Measurements from ENCODE around the gene IGFBPL1. TPM values are rescaled to one million over a fixed set of nuclear protein-coding genes. Genes with fewer than 3 reads are reported as not detected.

The IGFBPL1 gene
- polyA plus RNA-seq, 1 donor from 2014 or later = not detected

DNA sequence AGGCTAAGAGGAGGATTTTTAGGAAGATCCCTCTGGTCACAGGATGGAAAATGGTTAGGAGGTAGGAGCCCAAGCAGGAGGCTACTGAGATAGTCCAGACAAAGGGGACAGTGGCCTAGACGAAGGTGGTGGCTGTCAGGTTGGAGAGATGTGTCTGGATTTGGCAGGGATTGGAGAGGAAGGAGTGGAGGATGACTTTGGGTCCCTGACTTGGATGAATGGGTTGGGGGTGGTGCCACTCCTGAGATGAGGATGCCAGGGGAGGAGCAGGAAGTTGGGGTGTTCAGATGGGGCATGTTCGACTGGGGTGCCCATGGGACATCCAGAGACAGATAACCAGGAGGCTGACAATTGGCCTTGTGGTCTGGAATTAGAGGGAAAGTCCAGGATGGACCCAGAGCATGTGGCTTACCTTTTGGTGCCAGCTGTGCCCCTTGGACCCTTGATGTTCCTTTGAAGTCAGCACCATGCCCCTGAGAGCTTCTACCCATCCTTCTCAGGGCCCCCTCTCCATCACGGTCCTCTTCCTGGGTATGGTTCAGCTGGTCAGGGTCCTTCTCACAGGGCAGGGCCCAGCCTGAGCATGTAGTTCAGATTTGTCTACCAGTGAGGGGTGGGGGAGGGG lies 15.1 kb upstream of the IGFBPL1 start:
- Mint-ChIP-seq H3K9me3 (peaks cover 0 to 2% (median 0%) of the 10 kb centered on the region in 3 donors), H3K27ac (no peak overlapping the region)

DNA sequence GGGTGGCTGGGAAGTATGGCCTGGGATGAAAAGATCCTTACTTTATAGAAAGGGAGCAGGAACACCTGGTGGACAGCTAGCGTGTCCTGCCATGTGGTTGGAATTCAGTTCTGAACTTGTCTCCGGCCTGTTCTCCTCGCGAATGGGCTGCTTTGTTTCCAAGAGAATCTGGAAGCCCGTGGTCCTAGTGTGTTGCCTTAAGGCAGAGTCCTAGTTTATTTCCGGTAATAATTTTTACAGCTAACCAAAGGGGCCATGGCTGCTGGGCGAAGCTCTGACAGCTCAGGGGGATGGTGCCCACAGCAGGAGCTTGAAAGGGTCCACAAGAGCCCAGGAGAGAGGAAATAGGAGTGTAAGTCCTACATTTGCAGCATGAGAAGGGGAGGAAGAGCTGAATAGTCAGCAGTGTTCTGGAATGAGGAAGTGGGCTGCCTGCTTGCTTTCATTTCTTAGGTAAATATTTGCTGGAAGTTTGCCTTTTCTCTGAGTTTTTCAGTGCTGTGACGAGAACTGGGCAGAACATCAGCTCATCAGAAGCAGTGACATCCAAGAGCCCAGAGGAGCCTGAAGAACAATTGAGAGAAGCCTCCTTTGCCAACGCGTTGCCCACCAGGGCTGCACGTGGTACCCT lies 13.1 kb upstream of the IGFBPL1 start:
- peaks cover 0 to 5% (median 3%) of the 10 kb centered on the region in 3 donors for H3K4me1 Mint-ChIP-seq
- H3K9me3 Mint-ChIP-seq = peaks cover 0 to 2% (median 0%) of the 10 kb centered on the region in 3 donors
- H3K4me3 Mint-ChIP-seq = no peak overlapping the region
- no peaks in the 10 kb centered on the region for H3K36me3 Mint-ChIP-seq
- H3K27me3 Mint-ChIP-seq = peaks cover 28% of the 10 kb centered on the region
- H3K27ac Mint-ChIP-seq = no peak overlapping the region

More for the DNA sequence above, 15.1 kb upstream of the IGFBPL1 start:
- peak overlapping the region in 1 of 4 donors; percentile 58 for H3K4me3 Mint-ChIP-seq
- H3K4me1 Mint-ChIP-seq = peaks cover 0 to 4% (median 3%) of the 10 kb centered on the region in 3 donors
- peaks cover 26% of the 10 kb centered on the region for H3K27me3 Mint-ChIP-seq
- peaks cover under 1% of the 10 kb centered on the region for H3K36me3 Mint-ChIP-seq

DNA sequence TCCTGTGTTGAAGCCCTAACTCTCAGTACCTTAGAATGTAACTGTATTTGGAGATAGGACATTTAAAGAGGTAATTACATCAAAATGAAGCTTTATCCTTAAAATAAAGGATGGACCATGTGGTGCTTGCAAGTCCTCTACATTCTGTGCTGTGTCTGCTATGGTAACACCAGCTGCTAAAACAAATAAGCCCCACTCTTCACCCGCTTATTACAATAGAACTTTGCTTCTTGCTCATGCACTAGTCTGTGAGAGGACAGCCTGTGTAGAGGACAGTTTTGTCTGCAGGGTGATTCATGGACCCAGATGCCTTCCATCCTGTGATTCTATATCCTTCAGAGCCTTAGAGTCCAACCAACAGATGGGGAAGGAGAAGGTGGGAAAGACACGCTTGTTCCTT lies 12.5 kb upstream of the IGFBPL1 start:
- Mint-ChIP-seq H3K27ac (no peak overlapping the region), H3K27me3 (peaks cover 26% of the 10 kb centered on the region)

DNA sequence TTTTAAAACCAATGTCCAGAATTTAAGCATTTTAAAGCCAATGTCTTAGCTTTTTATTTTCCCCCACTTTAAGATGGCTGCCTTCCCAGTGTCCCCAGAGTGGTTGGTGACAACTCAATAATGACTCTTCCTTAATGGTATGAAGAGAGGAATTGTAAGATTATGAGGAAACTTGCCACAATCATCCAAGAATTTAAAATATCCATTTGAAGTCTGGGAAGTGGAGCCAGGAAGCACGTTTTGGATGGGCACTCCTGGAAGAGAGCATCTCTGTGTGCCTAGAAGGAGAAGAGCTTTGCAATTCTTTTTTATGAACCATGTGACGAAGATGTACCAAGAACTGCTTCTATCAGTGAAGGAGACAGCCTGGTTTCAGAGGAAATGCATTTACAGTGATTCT lies 11.3 kb upstream of the IGFBPL1 start:
- Mint-ChIP-seq H3K27me3 (peaks cover 25% of the 10 kb centered on the region), H3K4me1 (peaks cover 0 to 5% (median 3%) of the 10 kb centered on the region in 3 donors), H3K36me3 (no peaks in the 10 kb centered on the region), H3K9me3 (no peaks in the 10 kb centered on the region), H3K27ac (no peak overlapping the region), H3K4me3 (no peak overlapping the region)

More for the DNA sequence above, 12.5 kb upstream of the IGFBPL1 start:
- Mint-ChIP-seq H3K9me3 (no peaks in the 10 kb centered on the region), H3K4me3 (no peak overlapping the region), H3K4me1 (peaks cover 0 to 5% (median 3%) of the 10 kb centered on the region in 3 donors), H3K36me3 (no peaks in the 10 kb centered on the region)

DNA sequence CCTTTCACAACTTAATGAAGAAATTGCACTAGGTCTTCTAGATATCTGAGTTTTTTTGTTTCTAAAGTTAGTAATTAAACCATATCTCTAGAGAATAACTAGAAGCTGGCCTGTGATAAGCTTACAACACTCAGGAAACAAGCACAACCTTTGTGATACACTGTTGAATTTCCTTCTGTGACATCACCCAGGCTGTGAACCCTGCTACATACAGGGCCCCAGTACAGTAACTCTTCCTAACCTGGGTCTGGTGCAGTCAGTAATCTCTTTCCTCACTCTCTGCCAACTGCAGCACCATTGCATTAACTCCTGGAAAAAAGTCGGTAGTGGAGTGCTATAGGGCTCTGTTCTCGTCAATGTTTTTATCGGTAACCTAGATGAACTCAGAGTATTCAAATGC lies 10.6 kb upstream of the IGFBPL1 start:
- Mint-ChIP-seq H3K36me3 (no peaks in the 10 kb centered on the region), H3K4me3 (no peak overlapping the region), H3K9me3 (no peaks in the 10 kb centered on the region), H3K4me1 (peaks cover 0 to 5% (median 2%) of the 10 kb centered on the region in 3 donors), H3K27me3 (peaks cover 20% of the 10 kb centered on the region), H3K27ac (no peak overlapping the region)

DNA sequence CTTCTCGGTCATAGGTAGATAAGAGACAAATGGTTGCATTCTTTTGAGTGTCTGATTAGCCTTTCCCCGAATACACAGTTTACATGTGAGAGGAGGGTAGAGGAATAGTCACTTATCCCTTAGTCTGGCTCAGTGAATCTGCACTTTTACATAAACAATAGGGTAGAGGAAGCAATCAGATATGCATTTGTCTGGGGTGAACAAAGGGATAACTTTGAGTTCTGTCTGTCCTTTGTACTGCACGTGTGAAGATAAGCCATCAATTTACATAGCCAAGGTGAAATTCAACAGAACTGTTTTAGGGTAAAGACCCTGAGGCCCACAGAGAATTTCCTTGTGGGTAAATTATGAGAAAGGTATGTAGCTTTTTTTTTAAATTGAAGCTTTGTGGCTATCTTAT lies 10.1 kb upstream of the IGFBPL1 start:
- Mint-ChIP-seq H3K9me3 (no peaks in the 10 kb centered on the region), H3K4me3 (no peak overlapping the region), H3K36me3 (no peaks in the 10 kb centered on the region), H3K27me3 (peaks cover 20% of the 10 kb centered on the region), H3K27ac (no peak overlapping the region), H3K4me1 (peaks cover 0 to 5% (median 2%) of the 10 kb centered on the region in 3 donors)

DNA sequence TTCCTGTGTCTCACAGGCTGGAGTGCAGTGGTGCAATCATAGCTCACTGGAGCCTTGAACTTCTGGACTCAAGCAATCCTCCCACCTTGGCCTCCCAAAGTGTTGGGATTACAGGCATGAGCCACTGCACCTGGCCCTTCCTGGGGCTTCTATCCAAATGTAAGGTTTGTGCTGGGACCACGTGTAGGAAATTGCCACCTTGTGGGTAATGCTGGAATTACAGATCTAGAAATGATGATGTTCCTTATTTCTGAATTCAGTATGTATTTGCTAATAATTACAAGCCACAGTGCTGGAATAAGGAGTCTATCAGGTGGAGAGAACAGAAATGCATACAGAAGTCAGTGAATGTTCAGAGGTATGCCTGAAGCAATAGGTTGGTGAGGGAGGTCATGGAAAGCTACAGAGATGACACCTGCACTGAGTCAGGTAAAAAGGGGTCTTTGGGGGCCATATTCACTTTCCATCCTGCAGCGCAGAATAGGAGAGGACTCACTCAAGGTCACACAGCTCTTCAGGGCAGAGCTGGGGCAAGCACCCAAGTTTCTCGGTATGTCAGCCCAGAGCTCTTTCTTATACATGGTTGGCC lies 8.8 kb upstream of the IGFBPL1 start:
- Mint-ChIP-seq H3K9me3 (no peaks in the 10 kb centered on the region), H3K27ac (no peak overlapping the region), H3K36me3 (no peaks in the 10 kb centered on the region), H3K4me3 (no peak overlapping the region), H3K27me3 (peaks cover 14% of the 10 kb centered on the region), H3K4me1 (peaks cover 0 to 5% (median 0%) of the 10 kb centered on the region in 3 donors)

DNA sequence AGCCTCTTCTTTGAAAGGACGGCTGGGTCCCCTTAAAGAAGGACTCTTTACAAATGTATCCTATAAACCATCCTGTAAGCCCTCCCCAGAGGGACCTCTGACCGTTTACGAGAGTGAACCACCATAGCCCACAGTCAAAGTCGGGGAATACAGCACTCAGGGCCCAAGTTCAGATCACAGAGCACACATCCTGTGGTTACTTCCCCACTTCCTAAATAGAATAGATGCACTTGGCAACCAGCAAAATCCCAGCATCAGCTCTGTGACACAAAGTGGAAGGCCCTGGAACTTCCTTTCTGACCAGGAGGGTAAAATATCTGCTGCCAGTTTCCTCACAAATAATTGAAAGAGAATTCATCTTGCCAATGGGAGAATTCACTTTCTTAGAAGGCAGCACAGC lies 6.9 kb upstream of the IGFBPL1 start:
- no peak overlapping the region for H3K27ac Mint-ChIP-seq
- H3K27me3 Mint-ChIP-seq = peaks cover 18% of the 10 kb centered on the region
- no peaks in the 10 kb centered on the region for H3K36me3 Mint-ChIP-seq
- H3K4me1 Mint-ChIP-seq = peaks cover 0 to 1% (median 0%) of the 10 kb centered on the region in 3 donors
- no peaks in the 10 kb centered on the region for H3K9me3 Mint-ChIP-seq
- no peak overlapping the region for H3K4me3 Mint-ChIP-seq

DNA sequence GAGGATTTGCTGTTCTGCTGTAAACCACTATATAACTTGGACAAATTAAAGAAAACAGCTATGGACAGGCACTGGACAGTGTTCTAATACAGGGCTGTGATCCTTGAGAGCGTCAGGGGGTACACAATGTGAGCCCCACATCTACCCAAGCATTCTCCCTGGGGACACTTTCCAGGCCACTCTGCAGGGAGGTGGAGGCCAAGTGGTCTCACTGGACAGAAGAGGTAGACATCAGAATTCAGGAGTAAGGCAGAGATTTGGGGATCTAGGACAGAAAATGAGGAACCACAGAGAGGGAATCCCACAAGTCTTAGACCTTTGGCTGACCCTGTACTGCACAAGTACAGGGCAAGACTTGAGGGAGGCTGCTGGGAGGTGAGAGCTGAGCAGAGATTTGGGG lies 3.8 kb upstream of the IGFBPL1 start:
- peaks cover 28% of the 10 kb centered on the region for H3K27me3 Mint-ChIP-seq
- H3K36me3 Mint-ChIP-seq = no peaks in the 10 kb centered on the region
- no peak overlapping the region for H3K4me3 Mint-ChIP-seq
- no peak overlapping the region for H3K27ac Mint-ChIP-seq
- no peaks in the 10 kb centered on the region for H3K9me3 Mint-ChIP-seq
- H3K4me1 Mint-ChIP-seq = peaks cover 0 to 3% (median 1%) of the 10 kb centered on the region in 3 donors

DNA sequence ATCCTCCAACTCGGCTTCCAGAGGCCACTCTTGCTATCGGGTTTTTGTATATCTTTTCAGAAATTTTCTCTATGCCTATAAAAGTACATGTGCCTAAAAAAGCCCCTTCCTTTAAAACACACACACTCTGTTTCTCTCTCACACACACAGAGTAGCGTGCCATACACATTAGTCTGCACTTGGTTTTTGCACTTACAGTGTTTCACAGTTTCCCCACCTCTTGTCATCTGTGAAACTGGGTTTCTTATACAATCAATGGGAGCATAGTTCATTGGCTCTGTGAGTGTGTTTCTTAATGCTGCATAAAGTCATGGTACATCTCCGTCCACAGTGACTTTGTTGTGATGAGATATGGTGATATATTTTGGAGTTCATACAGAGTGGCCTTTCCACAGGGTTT lies 664 bp upstream of the IGFBPL1 start:
- Mint-ChIP-seq H3K36me3 (no peaks in the 10 kb centered on the region), H3K9me3 (no peaks in the 10 kb centered on the region), H3K4me3 (no peak overlapping the region), H3K27ac (no peak overlapping the region), H3K27me3 (peaks cover 37% of the 10 kb centered on the region), H3K4me1 (peaks cover 0 to 3% (median 0%) of the 10 kb centered on the region in 3 donors)

DNA sequence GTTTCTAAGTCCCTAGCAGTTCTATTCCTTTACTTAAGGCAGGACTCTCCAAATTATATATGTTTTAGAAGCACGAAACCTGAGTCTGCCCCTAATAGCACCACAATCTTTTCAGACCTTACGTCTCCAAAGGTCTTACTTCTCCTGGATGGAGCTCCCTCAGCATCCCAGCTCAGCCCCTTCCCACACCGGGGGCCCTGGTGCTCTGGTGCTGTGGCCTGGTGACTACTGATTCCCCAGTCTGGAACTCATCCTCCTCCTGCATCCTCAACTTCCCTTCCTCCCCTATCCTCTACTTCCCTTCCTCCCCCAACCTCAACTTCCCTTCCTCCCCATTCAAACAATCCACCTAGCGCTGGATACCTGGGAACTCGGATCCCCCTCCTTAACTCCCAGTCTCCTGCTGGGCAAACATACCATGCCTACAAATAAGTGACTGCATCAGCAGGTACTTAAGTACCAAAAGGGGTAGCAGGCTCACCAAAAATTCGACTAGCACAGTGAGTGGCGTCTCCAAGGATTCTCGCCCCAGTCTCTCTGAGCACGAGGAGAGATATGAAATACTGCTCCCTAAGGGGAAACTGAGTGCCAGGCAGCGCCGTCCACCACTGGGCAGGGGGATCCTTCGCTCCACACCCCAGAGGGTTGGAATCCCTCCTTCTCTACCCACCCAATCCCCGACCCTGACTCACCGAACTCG lies 831 bp downstream of the IGFBPL1 start:
- Mint-ChIP-seq H3K9me3 (no peaks in the 10 kb centered on the region), H3K27ac (no peak overlapping the region), H3K36me3 (no peaks in the 10 kb centered on the region), H3K4me1 (peaks cover 0 to 3% (median 0%) of the 10 kb centered on the region in 3 donors), H3K27me3 (peaks cover 39% of the 10 kb centered on the region), H3K4me3 (peak overlapping the region in 1 of 4 donors; percentile 81)

DNA sequence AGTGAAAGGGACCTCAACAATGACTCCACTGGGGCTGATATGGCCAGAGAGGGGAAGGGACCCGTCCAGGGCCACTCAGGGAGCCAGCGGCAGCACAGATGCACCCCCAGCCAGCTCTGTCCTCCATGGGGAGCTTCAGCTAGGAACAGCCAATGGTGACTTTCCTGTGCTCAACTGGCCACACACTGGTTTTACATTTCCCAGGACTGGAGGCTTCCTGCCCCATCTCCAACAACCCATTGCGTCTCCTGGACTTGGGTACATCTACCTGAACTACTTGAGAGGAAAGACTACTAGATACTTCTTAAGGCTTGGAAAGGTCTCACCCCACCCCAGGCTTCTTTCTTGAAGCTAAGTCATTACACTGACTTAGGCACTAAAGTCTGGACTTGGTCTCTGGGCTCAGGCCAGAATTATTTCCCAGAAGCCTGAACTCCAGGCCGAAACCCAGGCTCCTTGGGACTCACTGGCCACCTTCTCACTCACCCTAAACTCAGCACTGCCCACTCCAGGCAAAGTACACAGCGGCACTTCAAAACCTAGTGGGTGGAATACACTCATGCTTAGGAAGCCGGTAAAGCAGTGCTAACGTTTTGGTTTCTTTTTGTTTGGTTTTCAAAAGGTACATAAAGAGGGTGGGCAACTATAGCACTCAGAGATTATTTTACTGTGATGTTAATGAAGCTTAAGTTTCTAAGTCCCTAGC lies 1.5 kb downstream of the IGFBPL1 start:
- H3K36me3 Mint-ChIP-seq = no peaks in the 10 kb centered on the region
- peaks cover 40% of the 10 kb centered on the region for H3K27me3 Mint-ChIP-seq
- no peak overlapping the region for H3K27ac Mint-ChIP-seq
- peaks cover 0 to 3% (median 0%) of the 10 kb centered on the region in 3 donors for H3K4me1 Mint-ChIP-seq
- H3K9me3 Mint-ChIP-seq = no peaks in the 10 kb centered on the region
- H3K4me3 Mint-ChIP-seq = peak overlapping the region in 1 of 4 donors; percentile 57

DNA sequence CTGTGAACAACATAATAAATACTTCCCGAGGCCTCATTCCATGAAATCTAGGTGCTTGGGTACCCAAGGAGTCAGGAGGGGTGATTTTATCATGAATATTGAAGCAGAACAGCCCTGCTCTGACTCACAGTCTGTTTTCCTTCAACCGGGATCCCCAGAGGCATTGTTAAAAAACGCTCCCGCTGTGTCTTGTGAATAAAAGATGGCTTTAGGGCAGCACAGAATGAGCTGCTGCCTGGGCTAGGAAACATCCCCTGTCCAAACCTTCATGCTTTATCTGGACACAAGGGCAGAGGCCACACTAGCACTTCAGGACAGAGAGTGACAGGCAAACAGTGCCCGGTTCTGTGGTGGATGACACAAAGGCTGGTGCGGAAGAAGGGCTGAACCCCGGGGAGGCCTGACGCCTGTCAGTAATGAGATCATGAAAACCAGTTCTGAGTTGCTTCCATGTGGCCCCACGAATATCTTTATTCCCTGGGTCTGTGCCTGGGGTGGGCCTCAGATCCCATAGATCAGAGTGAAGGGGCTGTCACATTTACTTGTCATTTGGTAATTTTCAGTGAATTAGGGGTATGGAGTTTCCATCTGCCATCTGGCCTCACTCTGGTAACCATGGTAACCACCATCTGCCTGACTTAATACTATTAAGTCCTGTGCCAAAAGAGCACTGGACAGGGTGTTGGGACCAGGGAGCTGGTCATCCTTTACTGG lies 2.6 kb downstream of the IGFBPL1 start:
- Mint-ChIP-seq H3K27me3 (peaks cover 32% of the 10 kb centered on the region), H3K4me3 (no peak overlapping the region), H3K4me1 (peaks cover 0 to 3% (median 0%) of the 10 kb centered on the region in 3 donors), H3K9me3 (no peaks in the 10 kb centered on the region), H3K27ac (no peak overlapping the region), H3K36me3 (no peaks in the 10 kb centered on the region)

DNA sequence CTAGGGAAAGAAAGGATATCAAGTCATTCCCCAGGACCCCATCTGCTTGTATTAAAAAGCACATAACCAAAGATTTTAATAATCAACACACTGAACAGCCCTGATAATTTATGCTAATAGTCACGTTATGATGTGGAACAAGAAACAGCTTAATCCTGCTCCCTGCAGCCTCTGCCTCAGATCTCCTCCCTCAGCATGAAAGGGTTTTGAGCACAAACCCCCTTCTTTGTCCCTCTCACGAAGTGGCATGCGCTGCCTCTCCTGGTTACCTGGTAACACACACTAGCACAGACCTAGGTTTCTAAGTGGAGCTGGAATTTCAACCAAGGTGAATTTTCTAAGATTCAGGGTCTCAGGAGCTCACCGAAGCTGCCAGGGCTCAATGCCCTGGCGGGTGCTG lies 5.1 kb downstream of the IGFBPL1 start:
- no peaks in the 10 kb centered on the region for H3K9me3 Mint-ChIP-seq
- no peaks in the 10 kb centered on the region for H3K36me3 Mint-ChIP-seq
- H3K27me3 Mint-ChIP-seq = peaks cover 29% of the 10 kb centered on the region
- no peak overlapping the region for H3K4me3 Mint-ChIP-seq
- no peak overlapping the region for H3K27ac Mint-ChIP-seq
- H3K4me1 Mint-ChIP-seq = peaks cover 0 to 2% (median 0%) of the 10 kb centered on the region in 3 donors

All from IgD-negative memory B cell (primary cell).